Smooth muscle cell (in vitro differentiated cells): Measurements from ENCODE around the gene PRKAG1. TPM values are rescaled to one million over a fixed set of nuclear protein-coding genes. Genes with fewer than 3 reads are reported as not detected.

Experiments used
- DNase-seq: peaks from one replicate; lab custom pipeline; 2025; ENCODE audit not compliant: unreplicated experiment; lab: John Stamatoyannopoulos, UW
- H2AFZ ChIP-seq: fragments of 200-600 bp; sonication (generic); 2 replicates; pipeline ENCODE4 v1.6.0; 2016; ENCODE audit warnings: antibody characterized with exemption, low read depth, mild to moderate bottlenecking
- H3F3A ChIP-seq: fragments of 200-600 bp; sonication (generic); 2 replicates; pipeline ENCODE4 v1.6.0; 2017; ENCODE audit warnings: antibody characterized with exemption, low read depth
- H3K27ac ChIP-seq: fragments of 200-600 bp; sonication (generic); 2 replicates; pipeline ENCODE4 v1.5.1; 2016; ENCODE audit warnings: low read depth, mild to moderate bottlenecking
- H3K27me3 ChIP-seq: fragments of 200-600 bp; sonication (generic); 2 replicates; pipeline ENCODE4 v1.6.1; 2016; ENCODE audit warnings: low read depth, mild to moderate bottlenecking
- H3K36me3 ChIP-seq: fragments of 200-600 bp; sonication (generic); 2 replicates; pipeline ENCODE4 v1.5.1; 2016; ENCODE audit warnings: low read depth
- H3K4me1 ChIP-seq: fragments of 200-600 bp; sonication (generic); 2 replicates; pipeline ENCODE4 v1.5.1; 2016; ENCODE audit warnings: low read depth
- H3K4me2 ChIP-seq: fragments of 200-600 bp; sonication (generic); 2 replicates; pipeline ENCODE4 v1.6.0; 2016; ENCODE audit warnings: mild to moderate bottlenecking
- H3K4me3 ChIP-seq: fragments of 200-600 bp; sonication (generic); 2 replicates; pipeline ENCODE4 v1.5.1; 2016; ENCODE audit warnings: mild to moderate bottlenecking
- H3K79me2 ChIP-seq: fragments of 200-600 bp; sonication (generic); 2 replicates; pipeline ENCODE4 v1.6.0; 2016; ENCODE audit warnings: low read depth, mild to moderate bottlenecking
- H3K9ac ChIP-seq: fragments of 200-600 bp; sonication (generic); 2 replicates; pipeline ENCODE4 v1.6.0; 2016; ENCODE audit warnings: low read depth
- H3K9me3 ChIP-seq: fragments of 200-600 bp; sonication (generic); replicated peaks from 2 replicates; pipeline ENCODE4 v1.5.1; 2016; ENCODE audit warnings: low read depth
- H4K20me1 ChIP-seq: fragments of 200-600 bp; sonication (generic); 2 replicates; pipeline ENCODE4 v1.6.0; 2016; ENCODE audit warnings: low read depth
- WGBS: methylation state at CpG from one replicate; pipeline ENCODE4 v1.1.7; 2016; ENCODE audit warnings: low lambda C conversion rate; 5-methylcytosine and 5-hydroxymethylcytosine counted together
- polyA plus RNA-seq: library from polyadenylated mRNA; unstranded; fragments of >200 nt; fragmentation: Nextera tagmentation; extraction: Ambion mirVana; gene quantifications from 2 replicates; pipeline ENCODE4 v1.2.1, GENCODE V29; 2016
- total RNA-seq: library from RNA; depleted of rRNA; stranded (reverse); fragments of >200 nt; gene quantifications from 2 replicates; pipeline ENCODE4 v1.2.3, GENCODE V29; 2014
- TF ChIP-seq, protein P1 (sequence below): fragments of 200-600 bp; sonication (generic); IDR thresholded peaks from 2 replicates; pipeline ENCODE4 v1.5.1; 2017; ENCODE audit warnings: borderline replicate concordance, mild to moderate bottlenecking, antibody characterized with exemption; ENCODE audit not compliant: insufficient read depth, poor library complexity, severe bottlenecking

PRKAG1 gene
- total and polyA plus RNA-seq, 2 experiments from 2014 or later: 42.5 to 62.6 TPM

DNA sequence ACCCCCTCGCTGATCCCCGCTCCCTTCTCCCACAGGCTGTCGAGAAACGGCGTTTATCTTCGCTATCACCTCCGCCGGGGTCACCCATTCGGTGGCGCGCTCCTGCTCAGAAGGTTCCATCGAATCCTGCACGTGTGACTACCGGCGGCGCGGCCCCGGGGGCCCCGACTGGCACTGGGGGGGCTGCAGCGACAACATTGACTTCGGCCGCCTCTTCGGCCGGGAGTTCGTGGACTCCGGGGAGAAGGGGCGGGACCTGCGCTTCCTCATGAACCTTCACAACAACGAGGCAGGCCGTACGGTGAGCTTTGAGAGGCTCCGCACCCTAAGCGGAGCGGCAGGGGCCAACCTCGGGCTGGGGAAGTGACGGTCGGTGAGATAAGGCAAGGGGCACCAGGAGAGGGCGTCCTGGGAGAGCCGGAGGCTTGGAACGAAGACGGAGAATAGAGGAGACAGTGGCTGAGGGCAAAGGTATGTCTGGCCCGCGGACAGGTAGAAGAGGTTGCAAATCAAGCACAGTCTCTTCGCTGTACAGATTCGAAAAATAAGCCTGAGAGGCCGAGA, 38.1 kb downstream of the PRKAG1 start:
- H3F3A ChIP-seq: no peaks in the 10 kb centered on the region
- no peaks in the 10 kb centered on the region for H4K20me1 ChIP-seq
- no peaks in the 10 kb centered on the region for H3K79me2 ChIP-seq
- no peaks in the 10 kb centered on the region for H3K9me3 ChIP-seq
- peak overlapping the region; percentile 65 for H3K4me2 ChIP-seq
- H3K4me1 ChIP-seq: peaks cover 17% of the 10 kb centered on the region
- no peak overlapping the region for H3K9ac ChIP-seq
- DNase-seq: no peak
- TF ChIP-seq, protein P1, sequence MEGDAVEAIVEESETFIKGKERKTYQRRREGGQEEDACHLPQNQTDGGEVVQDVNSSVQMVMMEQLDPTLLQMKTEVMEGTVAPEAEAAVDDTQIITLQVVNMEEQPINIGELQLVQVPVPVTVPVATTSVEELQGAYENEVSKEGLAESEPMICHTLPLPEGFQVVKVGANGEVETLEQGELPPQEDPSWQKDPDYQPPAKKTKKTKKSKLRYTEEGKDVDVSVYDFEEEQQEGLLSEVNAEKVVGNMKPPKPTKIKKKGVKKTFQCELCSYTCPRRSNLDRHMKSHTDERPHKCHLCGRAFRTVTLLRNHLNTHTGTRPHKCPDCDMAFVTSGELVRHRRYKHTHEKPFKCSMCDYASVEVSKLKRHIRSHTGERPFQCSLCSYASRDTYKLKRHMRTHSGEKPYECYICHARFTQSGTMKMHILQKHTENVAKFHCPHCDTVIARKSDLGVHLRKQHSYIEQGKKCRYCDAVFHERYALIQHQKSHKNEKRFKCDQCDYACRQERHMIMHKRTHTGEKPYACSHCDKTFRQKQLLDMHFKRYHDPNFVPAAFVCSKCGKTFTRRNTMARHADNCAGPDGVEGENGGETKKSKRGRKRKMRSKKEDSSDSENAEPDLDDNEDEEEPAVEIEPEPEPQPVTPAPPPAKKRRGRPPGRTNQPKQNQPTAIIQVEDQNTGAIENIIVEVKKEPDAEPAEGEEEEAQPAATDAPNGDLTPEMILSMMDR: no peak
- no peak overlapping the region for H3K27ac ChIP-seq
- WGBS: 3% methylated on average over 46 of the region's 46 CpGs
- H3K27me3 ChIP-seq: peaks cover 98% of the 10 kb centered on the region
- H3K4me3 ChIP-seq: peak overlapping the region; percentile 22
- H2AFZ ChIP-seq: no peak overlapping the region
- no peaks in the 10 kb centered on the region for H3K36me3 ChIP-seq

DNA sequence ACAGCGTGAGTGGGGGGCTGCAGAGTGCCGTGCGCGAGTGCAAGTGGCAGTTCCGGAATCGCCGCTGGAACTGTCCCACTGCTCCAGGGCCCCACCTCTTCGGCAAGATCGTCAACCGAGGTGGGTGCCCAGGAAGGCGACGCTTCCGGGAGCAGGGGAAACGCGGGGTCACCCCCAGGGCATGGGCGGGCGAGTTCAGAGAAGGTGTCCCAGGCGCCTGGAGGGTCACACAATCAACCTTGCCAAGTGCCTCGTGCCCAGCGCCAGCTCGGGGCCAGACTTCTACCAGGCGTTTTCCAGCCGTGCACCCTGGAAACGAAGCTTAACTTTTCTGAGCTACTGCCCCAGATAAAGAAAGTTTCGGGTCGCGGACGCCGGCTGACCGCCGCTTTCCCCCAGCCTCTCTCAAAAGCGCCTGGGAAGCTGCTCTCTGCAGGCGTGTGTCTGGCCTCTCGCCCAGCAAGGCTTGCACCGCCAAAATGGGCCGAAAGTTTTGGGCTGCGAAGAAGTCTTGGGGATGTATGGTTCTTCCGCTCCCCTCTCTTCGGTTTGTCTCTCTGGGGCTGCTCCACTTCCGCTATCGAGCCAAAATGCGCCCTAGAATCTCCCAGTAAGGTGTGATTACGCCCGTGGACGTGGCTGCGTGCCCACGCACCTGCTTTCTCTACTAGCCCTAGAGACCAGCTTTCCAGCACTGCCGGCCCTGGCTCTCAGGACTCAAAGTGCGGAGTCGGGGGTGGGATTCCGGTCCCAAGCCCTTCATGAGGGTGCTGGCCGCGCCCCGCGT, 38.8 kb downstream of the PRKAG1 start:
- Histone ChIP-seq H3K9ac (no peak overlapping the region), H3K4me2 (peak overlapping the region; percentile 65), H3K27ac (no peak overlapping the region), H3K4me1 (peaks cover 17% of the 10 kb centered on the region), H3K79me2 (no peaks in the 10 kb centered on the region), H3K36me3 (no peaks in the 10 kb centered on the region), H4K20me1 (no peaks in the 10 kb centered on the region), H2AFZ (no peak overlapping the region), H3K9me3 (no peaks in the 10 kb centered on the region), H3K4me3 (peak overlapping the region; percentile 22), H3F3A (no peaks in the 10 kb centered on the region), H3K27me3 (peaks cover 98% of the 10 kb centered on the region)
- DNase-seq: no peak
- TF ChIP-seq, protein P1: no peak
- 7% methylated on average over 55 of the region's 55 CpGs for WGBS

DNA sequence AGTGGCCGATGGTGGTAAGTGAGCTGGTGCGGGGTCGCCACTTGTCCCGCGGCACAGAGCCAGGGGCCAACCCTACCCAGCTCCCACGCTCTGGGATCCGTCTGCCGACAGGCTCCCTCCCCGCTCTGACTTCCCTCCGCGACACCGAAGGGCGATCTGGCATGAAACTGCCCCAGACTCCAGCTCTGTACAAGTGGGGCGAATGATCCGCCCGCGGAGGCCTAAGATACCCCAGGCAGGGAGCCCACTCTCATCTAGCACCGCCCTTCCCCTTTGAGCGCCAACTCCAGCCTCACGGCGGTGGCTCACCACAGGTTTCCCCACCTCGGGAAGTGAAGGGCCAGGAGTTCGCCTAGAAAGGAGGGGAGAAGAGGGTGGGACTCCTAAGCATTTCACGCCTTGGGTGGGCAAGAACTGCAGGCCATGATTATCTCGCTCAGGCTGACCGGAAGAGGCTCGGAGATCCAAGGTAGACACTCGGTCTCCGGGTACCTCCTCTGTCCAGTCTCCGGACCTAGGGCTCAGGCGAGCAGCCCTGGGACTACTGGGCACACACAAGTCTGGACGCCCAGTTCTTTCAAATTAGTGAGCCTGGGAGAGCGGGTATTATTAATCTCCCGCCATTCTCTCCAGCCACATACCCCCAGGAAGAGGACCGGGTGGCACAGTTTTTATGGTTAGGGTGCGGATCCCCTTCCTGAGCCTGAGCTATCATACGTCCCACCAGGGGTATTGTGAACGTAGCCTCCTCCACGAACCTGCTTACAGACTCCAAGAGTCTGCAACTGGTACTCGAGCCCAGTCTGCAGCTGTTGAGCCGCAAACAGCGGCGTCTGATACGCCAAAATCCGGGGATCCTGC, 39.6 kb downstream of the PRKAG1 start:
- no peak overlapping the region for H3K9ac ChIP-seq
- TF ChIP-seq, protein P1: no peak
- no peaks in the 10 kb centered on the region for H4K20me1 ChIP-seq
- H3K4me1 ChIP-seq: peaks cover 17% of the 10 kb centered on the region
- no peak for DNase-seq
- peak overlapping the region; percentile 71 for H3K4me2 ChIP-seq
- H2AFZ ChIP-seq: no peak overlapping the region
- WGBS: 8% methylated on average over 45 of the region's 45 CpGs
- peaks cover 98% of the 10 kb centered on the region for H3K27me3 ChIP-seq
- no peaks in the 10 kb centered on the region for H3K79me2 ChIP-seq
- no peak overlapping the region for H3K4me3 ChIP-seq
- H3K9me3 ChIP-seq: no peaks in the 10 kb centered on the region
- H3K27ac ChIP-seq: no peak overlapping the region
- H3K36me3 ChIP-seq: no peaks in the 10 kb centered on the region
- H3F3A ChIP-seq: no peaks in the 10 kb centered on the region
